Effector memory CD8-positive, alpha-beta T cell (primary cell): ENCODE results near the gene ZFYVE16.
"Not testable (repeated sequence)": the region's sequence is repeated elsewhere in the genome, so short reads cannot be mapped to it uniquely, and the experiment has no call there.

Source experiments
- ATAC-seq: fragments of 150-1000 bp; cut with Tn5 transposase; replicated peaks from 2 replicates; pipeline ENCODE4 v1.10.0; 2021; ENCODE audit warnings: mild to moderate bottlenecking, moderate library complexity
- DNase-seq, 3 experiments: peaks; one replicate each; pipeline ENCODE4 v3.0.0; 2021
- H3K27ac Mint-ChIP-seq, 2 donors: one replicate each; pipeline ENCODE4 v1.8.0; 2022; ENCODE audit warnings: mild to moderate bottlenecking in 2 of 2, mixed read lengths in 2 of 2, moderate library complexity in 2 of 2
- H3K27me3 Mint-ChIP-seq, 2 donors: one replicate each; pipeline ENCODE4 v1.8.0; 2022; ENCODE audit warnings: mixed read lengths in 2 of 2
- H3K36me3 Mint-ChIP-seq: one replicate; pipeline ENCODE4 v1.8.0; 2022; ENCODE audit warnings: mild to moderate bottlenecking, moderate library complexity, mixed read lengths; ENCODE audit not compliant: insufficient read depth
- H3K4me1 Mint-ChIP-seq, 2 donors: one replicate each; pipeline ENCODE4 v1.8.0; 2022; ENCODE audit warnings: low read depth in 2 of 2, mixed read lengths in 2 of 2
- H3K4me3 Mint-ChIP-seq, 2 donors: one replicate each; pipeline ENCODE4 v1.8.0; 2022; ENCODE audit warnings: mild to moderate bottlenecking in 2 of 2, mixed read lengths in 2 of 2, moderate library complexity in 2 of 2
- H3K9me3 Mint-ChIP-seq, 2 donors: one replicate each; pipeline ENCODE4 v1.8.0; 2022; ENCODE audit warnings: mixed read lengths in 2 of 2

ZFYVE16 gene

DNA sequence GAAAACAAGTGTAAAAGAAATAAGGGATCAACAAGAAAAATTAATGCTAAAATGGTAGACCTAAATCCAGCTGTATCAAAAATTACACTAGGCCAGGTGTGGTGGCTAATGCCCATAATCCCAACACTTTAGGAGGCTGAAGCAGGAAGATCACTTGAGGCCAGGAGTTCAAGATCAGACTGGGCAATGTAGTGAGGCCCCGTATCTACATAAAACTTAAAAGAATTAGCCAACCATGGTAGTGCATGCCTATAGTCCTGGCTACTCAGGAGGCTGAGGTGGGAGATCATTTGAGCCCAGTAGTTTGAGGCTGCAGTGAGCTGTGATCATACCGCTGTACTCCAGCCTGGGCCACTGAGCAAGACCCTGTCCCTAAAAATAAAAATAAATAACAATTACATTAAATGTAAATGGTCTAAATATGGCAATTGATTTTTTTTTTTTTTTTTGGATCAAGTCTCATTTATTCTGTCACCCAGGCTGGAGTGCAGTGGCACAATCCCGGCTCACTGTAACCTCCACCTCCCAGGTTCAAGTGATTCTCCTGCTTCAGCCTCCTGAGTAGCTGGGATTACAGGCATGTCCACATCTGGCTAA lies 75.9 kb downstream of the ZFYVE16 start:
- DNase-seq: no peak
- peaks cover 24 to 31% of the 10 kb centered on the region in 2 donors for H3K27me3 Mint-ChIP-seq
- H3K27ac Mint-ChIP-seq: no peak overlapping the region
- H3K36me3 Mint-ChIP-seq: peaks cover 2% of the 10 kb centered on the region
- no peak overlapping the region for H3K4me3 Mint-ChIP-seq
- H3K9me3 Mint-ChIP-seq: peaks cover 5 to 8% of the 10 kb centered on the region in 2 donors
- ATAC-seq: no peak
- peaks cover 4 to 6% of the 10 kb centered on the region in 2 donors for H3K4me1 Mint-ChIP-seq

DNA sequence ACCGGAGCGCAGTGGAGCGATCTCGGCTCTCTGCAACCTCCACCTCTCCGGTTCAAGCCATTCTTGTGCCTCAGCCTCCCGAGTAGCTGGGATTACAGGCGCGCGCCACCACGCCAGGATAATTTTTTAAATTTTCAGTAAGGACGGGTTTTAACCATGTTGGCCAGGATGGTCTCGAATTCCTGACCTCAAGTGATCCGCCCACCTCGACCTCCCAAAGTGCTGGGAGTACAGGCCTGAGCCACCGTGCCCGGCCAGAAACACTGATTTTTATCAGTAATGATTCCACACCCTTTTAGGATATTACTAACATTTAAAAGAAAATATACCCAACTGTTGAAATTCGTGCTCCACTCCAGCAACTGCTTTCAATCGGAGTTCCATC lies 79.6 kb downstream of the ZFYVE16 start:
- ATAC-seq (no peak), DNase-seq (no peak)
- peaks cover 3 to 8% of the 10 kb centered on the region in 2 donors for H3K9me3 Mint-ChIP-seq
- H3K27me3 Mint-ChIP-seq: peaks cover 49 to 63% of the 10 kb centered on the region in 2 donors
- H3K27ac Mint-ChIP-seq: no peak overlapping the region
- peaks cover 4 to 6% of the 10 kb centered on the region in 2 donors for H3K4me1 Mint-ChIP-seq
- peaks cover 2% of the 10 kb centered on the region for H3K36me3 Mint-ChIP-seq
- H3K4me3 Mint-ChIP-seq: peak overlapping the region; percentile 53 to 64

GRCh38 chr5:80487829-80488721 lies 80.2 kb downstream of the ZFYVE16 start, which contains the start of gene FAM151B:
Gene FAM151B (plus strand): TSS chr5:80488100. CDS start chr5:80488124, 24 bp downstream.
- peaks cover 4 to 6% of the 10 kb centered on the region in 2 donors for H3K4me1 Mint-ChIP-seq
- peaks cover 49 to 69% of the 10 kb centered on the region in 2 donors for H3K27me3 Mint-ChIP-seq
- ATAC-seq: peak; percentile 50
- H3K36me3 Mint-ChIP-seq: peaks cover 2% of the 10 kb centered on the region
- H3K27ac Mint-ChIP-seq: no peak within 1 kb of the TSS
- DNase-seq: peak; percentile 2 to 4 (median 3)
- H3K4me3 Mint-ChIP-seq: peak within 1 kb of the TSS; percentile 53 to 64
- peaks cover 0 to 4% of the 10 kb centered on the region in 2 donors for H3K9me3 Mint-ChIP-seq

GRCh38 chr5:80491296-80491695 lies 83.4 kb downstream of the ZFYVE16 start:
- ATAC-seq: no peak
- no peak overlapping the region for H3K27ac Mint-ChIP-seq
- H3K9me3 Mint-ChIP-seq: no peaks in the 10 kb centered on the region
- no peak overlapping the region for H3K4me3 Mint-ChIP-seq
- peaks cover 4 to 6% of the 10 kb centered on the region in 2 donors for H3K4me1 Mint-ChIP-seq
- H3K27me3 Mint-ChIP-seq: peaks cover 49 to 81% of the 10 kb centered on the region in 2 donors
- peaks cover 2% of the 10 kb centered on the region for H3K36me3 Mint-ChIP-seq
- DNase-seq: no peak

GRCh38 chr5:80492741-80493140 lies 84.9 kb downstream of the ZFYVE16 start:
- Mint-ChIP-seq H3K9me3 (no peaks in the 10 kb centered on the region), H3K4me3 (no peak overlapping the region), H3K27ac (no peak overlapping the region), H3K4me1 (peaks cover 3 to 6% of the 10 kb centered on the region in 2 donors), H3K36me3 (peaks cover under 1% of the 10 kb centered on the region), H3K27me3 (peaks cover 43 to 75% of the 10 kb centered on the region in 2 donors)
- no peak for ATAC-seq
- no peak for DNase-seq

DNA sequence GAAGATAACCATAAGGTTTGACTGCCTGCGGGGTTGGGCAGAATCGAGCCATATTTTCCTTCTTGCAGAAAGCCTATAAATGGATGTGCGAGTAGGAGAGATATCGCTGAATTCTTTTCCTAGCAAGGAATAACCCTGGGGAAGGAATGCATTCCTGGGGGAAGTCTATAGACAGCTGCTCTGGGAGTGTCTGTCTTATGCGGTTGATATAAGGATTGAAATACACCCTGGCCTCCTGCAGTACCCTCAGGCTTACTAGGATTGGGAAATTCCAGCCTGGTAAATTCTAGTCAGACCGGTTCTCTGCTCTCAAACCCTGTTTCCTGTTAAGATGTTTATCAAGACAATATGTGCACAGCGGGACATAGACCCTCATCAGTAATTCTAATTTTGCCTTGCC lies 85.6 kb downstream of the ZFYVE16 start:
- not testable (repeated sequence) for H3K36me3 Mint-ChIP-seq, H3K9me3 Mint-ChIP-seq, DNase-seq

DNA sequence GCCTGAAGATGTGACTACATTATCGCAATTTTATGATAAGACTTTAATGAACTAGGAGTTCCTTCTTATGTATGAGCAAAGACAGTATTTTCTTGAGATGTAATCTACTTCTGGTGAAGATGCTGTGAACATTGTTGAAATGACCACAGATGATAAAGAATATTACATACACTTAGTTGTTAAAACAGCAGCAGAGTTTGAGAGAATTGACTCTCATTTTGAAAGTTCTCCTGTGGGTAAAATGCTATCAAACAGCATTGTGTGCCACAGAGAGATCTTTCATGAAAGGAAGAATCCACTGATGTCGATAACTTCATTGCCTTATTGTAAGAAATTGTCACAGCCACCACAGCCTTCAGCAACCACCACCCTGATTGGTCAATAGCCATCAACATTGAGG lies 88.0 kb downstream of the ZFYVE16 start:
- H3K27me3 Mint-ChIP-seq: peaks cover 28 to 52% of the 10 kb centered on the region in 2 donors
- no peak overlapping the region for H3K27ac Mint-ChIP-seq
- no peaks in the 10 kb centered on the region for H3K36me3 Mint-ChIP-seq
- H3K4me1 Mint-ChIP-seq: no peaks in the 10 kb centered on the region
- ATAC-seq: no peak
- DNase-seq: no peak
- H3K4me3 Mint-ChIP-seq: no peak overlapping the region
- no peaks in the 10 kb centered on the region for H3K9me3 Mint-ChIP-seq

More for the DNA sequence above, 85.6 kb downstream of the ZFYVE16 start:
- H3K27ac Mint-ChIP-seq, H3K4me1 Mint-ChIP-seq, H3K4me3 Mint-ChIP-seq, ATAC-seq: not testable (repeated sequence)
- H3K27me3 Mint-ChIP-seq: peaks cover 41 to 71% of the 10 kb centered on the region in 2 donors

- no peaks in the 10 kb centered on the region for H3K4me1 Mint-ChIP-seq
- H3K9me3 Mint-ChIP-seq: no peaks in the 10 kb centered on the region
- no peak overlapping the region for H3K4me3 Mint-ChIP-seq
- H3K27ac Mint-ChIP-seq: no peak overlapping the region
- H3K27me3 Mint-ChIP-seq: peaks cover 7 to 10% of the 10 kb centered on the region in 2 donors
- DNase-seq: no peak
- ATAC-seq: no peak
- peaks cover 4% of the 10 kb centered on the region for H3K36me3 Mint-ChIP-seq
Measured at GRCh38 chr5:80502800-80503199, 94.9 kb downstream of the ZFYVE16 start.

GRCh38 chr5:80503641-80504040 lies 95.8 kb downstream of the ZFYVE16 start:
- H3K9me3 Mint-ChIP-seq: no peaks in the 10 kb centered on the region
- ATAC-seq (no peak), DNase-seq (no peak)
- no peaks in the 10 kb centered on the region for H3K4me1 Mint-ChIP-seq
- no peak overlapping the region for H3K4me3 Mint-ChIP-seq
- peaks cover 4% of the 10 kb centered on the region for H3K36me3 Mint-ChIP-seq
- peaks cover 4 to 6% of the 10 kb centered on the region in 2 donors for H3K27me3 Mint-ChIP-seq
- no peak overlapping the region for H3K27ac Mint-ChIP-seq

DNA sequence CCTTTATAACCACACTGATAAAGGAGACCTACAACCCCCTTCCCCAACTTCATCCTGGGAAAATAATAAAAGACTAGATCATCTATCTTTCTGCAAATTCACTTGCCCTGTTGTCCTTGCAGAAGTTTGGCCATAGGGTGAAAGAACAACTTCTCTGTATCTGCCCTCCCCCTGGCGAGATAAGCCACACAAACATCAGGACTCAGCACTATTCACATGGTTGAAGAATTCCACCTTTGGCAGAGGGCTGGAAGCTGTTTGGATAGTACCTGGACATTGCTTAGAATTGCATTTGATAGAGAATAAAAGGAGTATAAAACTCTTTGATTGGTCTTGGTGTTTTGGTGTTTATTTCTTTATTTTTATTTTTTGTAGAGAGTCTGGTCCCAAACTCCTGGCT lies 97.0 kb downstream of the ZFYVE16 start:
- no peaks in the 10 kb centered on the region for H3K27me3 Mint-ChIP-seq
- no peak overlapping the region for H3K4me3 Mint-ChIP-seq
- H3K4me1 Mint-ChIP-seq: no peaks in the 10 kb centered on the region
- no peaks in the 10 kb centered on the region for H3K9me3 Mint-ChIP-seq
- ATAC-seq: no peak
- H3K27ac Mint-ChIP-seq: no peak overlapping the region
- peaks cover 4% of the 10 kb centered on the region for H3K36me3 Mint-ChIP-seq
- DNase-seq: no peak

DNA sequence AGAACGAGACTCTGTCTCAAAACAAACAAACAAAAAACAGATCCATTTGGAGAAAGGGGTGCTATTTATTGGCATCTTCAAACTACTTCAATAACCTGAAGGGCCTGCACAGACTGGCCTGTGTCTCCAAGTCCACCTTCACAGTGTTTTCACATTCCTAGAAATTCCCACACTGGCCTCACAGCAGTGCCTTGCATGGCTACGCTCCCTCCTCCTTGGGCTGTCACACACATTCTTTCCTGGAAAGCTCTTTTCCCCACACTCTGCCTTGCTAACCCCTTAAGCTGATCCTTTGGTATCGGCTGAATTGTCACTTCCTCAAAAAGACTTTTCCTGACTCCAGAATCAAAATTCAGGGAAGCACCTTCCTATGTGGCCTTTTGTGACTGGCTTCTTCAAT lies 99.8 kb downstream of the ZFYVE16 start:
- Mint-ChIP-seq H3K9me3 (no peaks in the 10 kb centered on the region), H3K4me1 (no peaks in the 10 kb centered on the region), H3K27ac (no peak overlapping the region), H3K36me3 (peaks cover 4% of the 10 kb centered on the region), H3K4me3 (no peak overlapping the region), H3K27me3 (peaks cover 0 to under 1% of the 10 kb centered on the region in 2 donors)
- DNase-seq: no peak
- ATAC-seq: no peak

GRCh38 chr5:80508844-80509243 lies 101.0 kb downstream of the ZFYVE16 start:
- DNase-seq (no peak), ATAC-seq (no peak)
- H3K9me3 Mint-ChIP-seq: no peaks in the 10 kb centered on the region
- H3K36me3 Mint-ChIP-seq: peaks cover 4% of the 10 kb centered on the region
- no peaks in the 10 kb centered on the region for H3K4me1 Mint-ChIP-seq
- H3K27ac Mint-ChIP-seq: no peak overlapping the region
- H3K27me3 Mint-ChIP-seq: peaks cover 0 to 9% of the 10 kb centered on the region in 2 donors
- H3K4me3 Mint-ChIP-seq: no peak overlapping the region

DNA sequence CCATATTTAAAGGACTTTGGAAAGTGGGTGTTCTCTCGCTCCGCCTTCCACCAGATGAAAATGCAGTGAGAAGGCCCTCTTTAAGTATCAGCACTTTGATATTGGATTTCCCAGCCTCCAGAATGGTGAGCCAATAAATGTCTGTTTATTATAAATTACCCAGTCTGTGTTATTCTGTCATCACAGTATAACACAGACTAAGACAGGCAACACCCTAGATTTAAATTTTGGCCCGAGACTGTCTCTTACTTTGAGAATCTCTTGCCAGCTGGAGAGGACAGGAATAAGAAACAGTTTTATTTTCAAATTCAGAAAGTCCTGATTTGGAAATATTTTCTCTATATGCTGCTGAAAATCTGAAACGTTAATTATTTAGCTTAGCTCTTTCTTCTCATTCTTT lies 101.5 kb downstream of the ZFYVE16 start:
- ATAC-seq: no peak
- Mint-ChIP-seq H3K4me1 (no peaks in the 10 kb centered on the region), H3K9me3 (no peaks in the 10 kb centered on the region), H3K27me3 (peaks cover 0 to 9% of the 10 kb centered on the region in 2 donors), H3K27ac (no peak overlapping the region), H3K36me3 (peaks cover 4% of the 10 kb centered on the region), H3K4me3 (no peak overlapping the region)
- no peak for DNase-seq

DNA sequence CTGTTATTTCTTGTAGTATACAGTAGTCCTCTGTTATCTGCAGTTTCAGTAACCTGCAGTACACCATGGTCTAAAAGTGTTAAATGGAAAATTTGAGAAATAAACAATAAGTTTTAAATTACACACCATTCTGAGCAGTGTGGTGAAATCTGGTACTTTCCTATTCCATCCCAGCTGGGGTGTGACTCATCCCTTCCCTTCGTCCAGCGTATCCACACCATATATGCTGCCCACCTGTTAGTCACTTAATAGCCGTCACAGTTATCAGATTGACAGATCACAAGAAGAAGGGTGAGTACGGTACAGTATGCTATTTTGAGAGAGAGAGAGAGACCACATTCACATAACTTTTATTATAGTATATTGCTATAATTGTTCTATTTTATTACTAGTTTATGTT lies 109.0 kb downstream of the ZFYVE16 start:
- Mint-ChIP-seq H3K4me3 (no peak overlapping the region), H3K27ac (no peak overlapping the region), H3K27me3 (peaks cover 0 to 9% of the 10 kb centered on the region in 2 donors), H3K4me1 (no peaks in the 10 kb centered on the region), H3K36me3 (no peaks in the 10 kb centered on the region), H3K9me3 (no peaks in the 10 kb centered on the region)
- DNase-seq (no peak), ATAC-seq (no peak)
